NT2/D1 (cell line): ENCODE results near the gene ATAT1.

Source experiments
- DNase-seq: peaks from one replicate; pipeline ENCODE4 v3.0.0-alpha.2; 2011; ENCODE audit warnings: low read depth, low spot score
- H3K27me3 ChIP-seq: 2 replicates; pipeline ENCODE4 v1.6.0; 2011; ENCODE audit warnings: mild to moderate bottlenecking; ENCODE audit not compliant: insufficient read length, insufficient read depth
- H3K36me3 ChIP-seq: 2 replicates; pipeline ENCODE4 v1.6.1; 2011; ENCODE audit warnings: mild to moderate bottlenecking, low read length, mixed read lengths; ENCODE audit not compliant: insufficient read depth, insufficient read length
- H3K4me1 ChIP-seq: 2 replicates; pipeline ENCODE4 v1.5.1; 2011; ENCODE audit not compliant: insufficient read depth, insufficient read length
- H3K4me3 ChIP-seq: 2 replicates; pipeline ENCODE4 v1.5.1; 2011; ENCODE audit warnings: low read depth; ENCODE audit not compliant: insufficient read length
- H3K9ac ChIP-seq: 2 replicates; pipeline ENCODE4 v1.6.0; 2011; ENCODE audit warnings: low read depth; ENCODE audit not compliant: insufficient read length
- H3K9me3 ChIP-seq: 2 replicates; pipeline ENCODE4 v1.5.1; 2011; ENCODE audit warnings: mild to moderate bottlenecking, low read length; ENCODE audit not compliant: insufficient read depth
- SUZ12 ChIP-seq: IDR thresholded peaks from 2 replicates; pipeline ENCODE4 v1.6.1; 2011; ENCODE audit not compliant: insufficient read length, insufficient read depth; ENCODE audit errors: extremely low read depth
- YY1 ChIP-seq: IDR thresholded peaks from 2 replicates; pipeline ENCODE4 v1.6.1; 2011; ENCODE audit not compliant: insufficient read length, insufficient read depth
- ZNF274 ChIP-seq: IDR thresholded peaks from 2 replicates; pipeline ENCODE4 v1.6.1; 2011; ENCODE audit warnings: mild to moderate bottlenecking, low read depth, low read length

ATAT1 gene

GRCh38 chr6:30679765-30680535 lies 53.3 kb downstream of the ATAT1 start:
- H3K9me3 ChIP-seq = no peaks in the 10 kb centered on the region
- no peak overlapping the region for H3K9ac ChIP-seq
- no peak for DNase-seq
- no peaks in the 10 kb centered on the region for H3K27me3 ChIP-seq
- peaks cover 45% of the 10 kb centered on the region for H3K36me3 ChIP-seq
- peaks cover 12% of the 10 kb centered on the region for H3K4me1 ChIP-seq
- TF ChIP-seq SUZ12 (no peak), ZNF274 (no peak), YY1 (no peak)
- H3K4me3 ChIP-seq = no peak overlapping the region

- Histone ChIP-seq H3K9me3 (no peaks in the 10 kb centered on the region), H3K4me3 (no peak overlapping the region), H3K27me3 (no peaks in the 10 kb centered on the region), H3K9ac (no peak overlapping the region), H3K4me1 (peaks cover 12% of the 10 kb centered on the region), H3K36me3 (peaks cover 46% of the 10 kb centered on the region)
- no peak for DNase-seq
- TF ChIP-seq YY1 (no peak), ZNF274 (no peak), SUZ12 (no peak)
These were observed 55.1 kb downstream of the ATAT1 start for GRCh38 chr6:30681766-30682142.

- DNase-seq = no peak
- no peak for TF ChIP-seq YY1
- TF ChIP-seq ZNF274 = no peak
- no peak for TF ChIP-seq SUZ12
- H3K4me3 ChIP-seq = no peak overlapping the region
- H3K36me3 ChIP-seq = peaks cover 40% of the 10 kb centered on the region
- H3K9ac ChIP-seq = peak overlapping the region; percentile 70
- H3K9me3 ChIP-seq = no peaks in the 10 kb centered on the region
- H3K4me1 ChIP-seq = peaks cover 12% of the 10 kb centered on the region
- H3K27me3 ChIP-seq = no peaks in the 10 kb centered on the region
These were observed 55.8 kb downstream of the ATAT1 start for GRCh38 chr6:30682143-30683117.

DNA sequence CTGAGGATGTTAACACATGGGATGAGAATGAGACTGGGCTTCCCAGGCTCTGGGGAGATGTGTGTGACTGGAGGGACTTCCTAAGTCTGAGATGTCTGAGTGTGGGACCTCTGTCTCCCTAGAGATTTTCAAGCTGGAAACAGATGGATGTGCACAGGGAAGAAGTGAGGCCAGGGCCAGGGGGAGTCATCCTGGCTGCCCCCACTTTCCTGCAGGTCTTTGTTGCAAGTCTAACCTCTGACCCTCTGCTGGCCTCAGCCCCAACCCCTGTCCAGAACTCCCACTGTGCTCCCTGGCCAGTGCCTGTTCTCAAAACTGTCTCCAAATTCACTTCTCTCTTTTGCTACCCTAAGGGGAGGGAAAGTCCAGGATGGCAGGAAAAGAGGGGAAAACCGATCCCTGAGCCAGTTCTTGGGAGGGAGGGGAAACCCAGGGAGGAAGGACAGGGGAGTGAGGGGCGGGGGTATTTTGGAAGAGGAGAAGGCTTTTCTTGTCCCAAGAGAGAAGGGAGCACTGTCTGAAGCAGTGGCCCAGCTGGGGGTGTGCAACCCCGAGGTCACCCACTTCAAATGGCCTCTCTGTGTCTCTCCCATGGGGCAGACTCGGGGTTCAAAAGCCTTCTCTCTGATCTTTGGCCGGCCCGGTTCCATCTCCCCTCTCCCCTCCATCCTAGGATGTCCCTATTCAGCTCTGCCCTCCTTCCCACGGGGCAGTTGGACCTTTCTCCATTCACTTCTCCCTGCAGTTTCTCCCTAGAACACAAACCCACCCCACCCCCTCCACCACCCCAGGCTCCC lies 56.7 kb downstream of the ATAT1 start:
- TF ChIP-seq YY1 = no peak
- no peak for DNase-seq
- Histone ChIP-seq H3K27me3 (no peaks in the 10 kb centered on the region), H3K4me1 (peaks cover 14% of the 10 kb centered on the region), H3K36me3 (peaks cover 33% of the 10 kb centered on the region), H3K9me3 (no peaks in the 10 kb centered on the region), H3K4me3 (peak overlapping the region; percentile 24), H3K9ac (peak overlapping the region; percentile 70)

- DNase-seq = no peak
- no peaks in the 10 kb centered on the region for H3K27me3 ChIP-seq
- peaks cover 33% of the 10 kb centered on the region for H3K36me3 ChIP-seq
- TF ChIP-seq ZNF274 (no peak), YY1 (no peak)
- peak overlapping the region; percentile 11 for H3K4me3 ChIP-seq
- H3K9ac ChIP-seq = peak overlapping the region; percentile 29
- H3K4me1 ChIP-seq = peaks cover 14% of the 10 kb centered on the region
- no peaks in the 10 kb centered on the region for H3K9me3 ChIP-seq
These were observed 57.3 kb downstream of the ATAT1 start for GRCh38 chr6:30683980-30684338.

GRCh38 chr6:30684386-30685156 lies 57.9 kb downstream of the ATAT1 start:
- Histone ChIP-seq H3K36me3 (peaks cover 38% of the 10 kb centered on the region), H3K9me3 (no peaks in the 10 kb centered on the region), H3K4me3 (peak overlapping the region; percentile 11), H3K27me3 (no peaks in the 10 kb centered on the region), H3K4me1 (peaks cover 15% of the 10 kb centered on the region), H3K9ac (peak overlapping the region; percentile 29)
- no peak for DNase-seq
- TF ChIP-seq YY1 (no peak), SUZ12 (no peak), ZNF274 (no peak)
